ENCODE results near the gene RAB3D. TPM values are rescaled to one million over a fixed set of nuclear protein-coding genes. Genes with fewer than 3 reads are reported as not detected.
A peak's percentile ranks its signal among the peaks of the same experiment; 100 is the strongest.

RAB3D gene
- total RNA-seq, 1 donor from 2014 or later: 43.9 TPM

DNA sequence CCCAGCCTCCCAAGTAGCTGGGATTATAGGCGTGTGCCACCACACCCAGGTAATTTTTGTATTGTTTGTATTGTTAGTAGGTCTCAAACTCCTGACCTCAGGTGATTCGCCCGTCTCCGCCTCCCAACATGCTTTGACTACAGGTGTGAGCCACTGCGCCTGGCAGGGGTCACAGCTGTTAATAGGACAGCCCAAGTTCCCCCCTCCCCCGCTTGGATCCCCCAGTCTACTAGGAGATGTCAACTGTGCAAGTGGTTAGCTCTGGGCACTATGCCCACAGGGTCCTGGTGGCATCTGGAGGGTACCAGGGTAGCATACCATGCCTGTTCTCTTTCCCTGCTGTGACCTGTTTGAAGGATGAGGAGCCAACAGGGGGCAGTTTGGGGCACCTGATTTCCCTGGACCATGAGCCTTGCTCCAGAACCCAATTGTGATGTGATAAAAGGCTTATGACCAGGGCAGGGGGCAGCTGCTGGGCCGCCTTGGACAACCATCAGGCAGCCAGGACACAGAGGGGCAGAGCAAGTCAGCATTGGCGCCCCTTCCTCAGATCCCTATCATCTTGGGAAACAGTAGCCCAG, 43.7 kb downstream of the RAB3D start, which contains the start of gene TSPAN16:
Gene TSPAN16 (plus strand): TSS at position 496 of the 581 bp plus-strand sequence. CDS start 138 bp downstream, outside the sequence.
- no peaks in the 10 kb centered on the region for H3K9me3 Mint-ChIP-seq (ENCODE audit: low read depth)
- H3K27ac Mint-ChIP-seq: peak within 1 kb of the TSS; percentile 12
- DNase-seq (ENCODE audit: low spot score, unreplicated experiment): no peak
- TF ChIP-seq, protein P1, sequence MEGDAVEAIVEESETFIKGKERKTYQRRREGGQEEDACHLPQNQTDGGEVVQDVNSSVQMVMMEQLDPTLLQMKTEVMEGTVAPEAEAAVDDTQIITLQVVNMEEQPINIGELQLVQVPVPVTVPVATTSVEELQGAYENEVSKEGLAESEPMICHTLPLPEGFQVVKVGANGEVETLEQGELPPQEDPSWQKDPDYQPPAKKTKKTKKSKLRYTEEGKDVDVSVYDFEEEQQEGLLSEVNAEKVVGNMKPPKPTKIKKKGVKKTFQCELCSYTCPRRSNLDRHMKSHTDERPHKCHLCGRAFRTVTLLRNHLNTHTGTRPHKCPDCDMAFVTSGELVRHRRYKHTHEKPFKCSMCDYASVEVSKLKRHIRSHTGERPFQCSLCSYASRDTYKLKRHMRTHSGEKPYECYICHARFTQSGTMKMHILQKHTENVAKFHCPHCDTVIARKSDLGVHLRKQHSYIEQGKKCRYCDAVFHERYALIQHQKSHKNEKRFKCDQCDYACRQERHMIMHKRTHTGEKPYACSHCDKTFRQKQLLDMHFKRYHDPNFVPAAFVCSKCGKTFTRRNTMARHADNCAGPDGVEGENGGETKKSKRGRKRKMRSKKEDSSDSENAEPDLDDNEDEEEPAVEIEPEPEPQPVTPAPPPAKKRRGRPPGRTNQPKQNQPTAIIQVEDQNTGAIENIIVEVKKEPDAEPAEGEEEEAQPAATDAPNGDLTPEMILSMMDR (IDR thresholded peaks at IDR 0.05; ENCODE audit: unreplicated experiment): no peak
- H3K36me3 Mint-ChIP-seq (ENCODE audit: insufficient read depth): no peaks in the 10 kb centered on the region
- peaks cover 4% of the 10 kb centered on the region for H3K4me1 Mint-ChIP-seq (ENCODE audit: low read depth)
- peaks cover 3% of the 10 kb centered on the region for H3K27me3 Mint-ChIP-seq
- H3K4me3 Mint-ChIP-seq (ENCODE audit: low read depth): no peak within 1 kb of the TSS

DNA sequence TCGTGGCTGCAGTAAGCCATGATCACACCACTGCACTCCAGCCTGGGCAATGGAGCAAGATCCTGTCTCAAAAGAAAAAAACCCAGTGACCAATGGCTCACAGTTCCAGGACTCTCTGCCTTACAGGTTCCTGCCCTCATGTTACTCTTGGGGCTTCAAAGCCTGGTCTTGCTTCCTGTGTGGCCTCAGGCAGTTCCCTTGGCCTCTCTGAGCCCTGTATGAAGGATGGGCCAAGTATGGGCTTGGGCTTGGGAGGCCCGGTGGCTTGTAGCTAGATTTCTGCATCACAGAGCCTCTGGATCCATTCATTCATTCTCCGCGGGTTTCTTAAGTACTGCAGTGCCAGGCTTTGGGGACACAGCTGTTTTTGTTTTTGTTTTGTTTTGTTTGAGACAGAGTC, 44.3 kb downstream of the RAB3D start:
- Mint-ChIP-seq H3K36me3 (ENCODE audit: insufficient read depth) (no peaks in the 10 kb centered on the region), H3K27me3 (peaks cover 3% of the 10 kb centered on the region), H3K4me3 (ENCODE audit: low read depth) (no peak overlapping the region), H3K27ac (no peak overlapping the region), H3K9me3 (ENCODE audit: low read depth) (no peaks in the 10 kb centered on the region), H3K4me1 (ENCODE audit: low read depth) (peaks cover 4% of the 10 kb centered on the region)
- no peak for DNase-seq (ENCODE audit: low spot score, unreplicated experiment)
- TF ChIP-seq, protein P1 (IDR thresholded peaks at IDR 0.05; ENCODE audit: unreplicated experiment): no peak

DNA sequence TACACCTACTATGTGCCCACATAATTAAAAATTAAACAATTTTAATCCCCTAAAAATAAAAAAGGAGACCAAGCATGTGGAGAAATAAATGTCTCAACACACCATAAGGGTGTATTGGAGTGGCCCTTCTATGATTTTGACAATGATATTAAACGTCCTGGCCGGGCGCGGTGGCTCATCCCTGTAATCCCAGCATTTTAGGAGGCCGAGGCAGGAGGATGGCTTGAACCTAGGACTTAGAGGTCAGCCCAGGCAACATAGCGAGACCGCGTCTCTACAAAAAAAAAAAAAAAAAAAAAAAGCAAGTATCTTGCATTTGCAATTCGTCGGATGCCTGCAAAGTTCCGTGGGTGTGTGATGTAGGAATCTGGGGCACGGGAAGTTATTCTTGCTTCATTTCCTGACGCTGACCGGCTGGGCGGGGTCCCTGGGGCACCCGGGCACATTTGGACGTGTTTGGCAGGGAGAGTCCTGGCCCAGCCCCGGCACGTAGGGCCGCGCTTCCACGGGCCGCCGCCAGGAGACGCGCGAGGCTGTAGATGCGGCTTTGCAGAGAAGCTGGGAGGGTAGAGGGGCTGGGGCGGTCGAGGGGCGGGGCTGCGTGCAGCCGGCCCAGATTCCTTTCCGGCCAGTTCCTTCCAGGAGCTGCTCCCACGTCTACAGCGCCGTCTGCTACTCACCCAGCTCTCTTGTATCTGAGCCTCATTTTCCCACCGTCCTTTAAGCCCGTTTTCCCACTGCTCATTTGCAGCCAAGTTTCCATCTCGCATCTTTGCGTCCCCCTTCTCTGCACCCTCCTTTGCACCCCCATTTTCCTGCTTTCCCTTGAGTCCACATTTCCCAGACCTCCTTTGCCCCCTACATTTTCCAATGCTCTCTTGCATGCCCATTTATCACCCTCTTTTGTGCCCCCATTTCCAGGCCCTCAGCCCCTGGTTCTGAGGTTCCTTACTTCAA, 45.7 kb downstream of the RAB3D start:
- peak; percentile 95 for DNase-seq (ENCODE audit: low spot score, unreplicated experiment)
- Mint-ChIP-seq H3K36me3 (ENCODE audit: insufficient read depth) (no peaks in the 10 kb centered on the region), H3K9me3 (ENCODE audit: low read depth) (no peaks in the 10 kb centered on the region), H3K27ac (peak overlapping the region; percentile 90), H3K4me3 (ENCODE audit: low read depth) (peak overlapping the region; percentile 66), H3K4me1 (ENCODE audit: low read depth) (peaks cover 4% of the 10 kb centered on the region), H3K27me3 (peaks cover 3% of the 10 kb centered on the region)
- TF ChIP-seq, protein P1 (IDR thresholded peaks at IDR 0.05; ENCODE audit: unreplicated experiment): peak; percentile 89

DNA sequence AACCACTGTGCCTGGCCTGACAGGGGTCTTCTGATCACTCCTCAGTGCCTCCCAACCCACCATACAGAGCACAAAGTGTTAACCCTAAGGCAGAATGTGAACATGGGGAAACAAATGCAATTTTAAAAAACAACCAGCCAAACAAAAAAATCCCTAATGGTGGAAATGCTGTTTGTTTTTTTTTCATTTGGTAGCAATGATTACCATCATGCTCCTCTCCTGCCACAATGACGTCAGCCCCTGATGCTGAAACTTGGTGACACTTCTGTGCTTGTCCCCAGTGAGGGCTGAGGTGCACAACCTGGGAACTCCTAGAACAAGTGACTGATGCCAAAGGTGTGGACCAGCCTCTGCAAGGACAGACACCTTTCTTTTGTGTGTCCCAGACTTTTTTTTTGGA, 47.5 kb downstream of the RAB3D start:
- H3K4me3 Mint-ChIP-seq (ENCODE audit: low read depth): no peak overlapping the region
- DNase-seq (ENCODE audit: low spot score, unreplicated experiment): no peak
- no peak overlapping the region for H3K27ac Mint-ChIP-seq
- H3K9me3 Mint-ChIP-seq (ENCODE audit: low read depth): no peaks in the 10 kb centered on the region
- no peaks in the 10 kb centered on the region for H3K36me3 Mint-ChIP-seq (ENCODE audit: insufficient read depth)
- peaks cover 6% of the 10 kb centered on the region for H3K27me3 Mint-ChIP-seq
- H3K4me1 Mint-ChIP-seq (ENCODE audit: low read depth): peaks cover 4% of the 10 kb centered on the region
- TF ChIP-seq, protein P1 (IDR thresholded peaks at IDR 0.05; ENCODE audit: unreplicated experiment): no peak

DNA sequence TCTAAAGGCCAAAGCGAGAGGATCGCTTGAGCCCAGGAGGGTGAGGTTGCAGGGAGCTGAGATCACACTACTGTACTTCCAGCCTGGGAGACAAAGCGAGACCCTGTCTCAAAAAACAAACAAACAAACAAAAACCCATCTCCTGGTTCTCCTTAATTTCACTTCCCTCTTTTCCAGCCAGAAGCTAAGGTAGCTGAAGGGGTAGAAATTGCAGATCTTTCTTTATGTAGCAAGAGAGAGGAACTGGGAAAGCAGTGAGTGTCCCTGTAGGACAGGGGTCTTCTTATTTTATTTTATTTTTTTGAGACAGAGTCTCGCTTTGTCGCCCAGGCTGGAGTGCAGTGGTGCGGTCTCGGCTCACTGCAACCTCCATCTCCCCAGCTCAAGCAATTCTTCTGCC, 48.0 kb downstream of the RAB3D start:
- Mint-ChIP-seq H3K4me3 (ENCODE audit: low read depth) (no peak overlapping the region), H3K27me3 (peaks cover 6% of the 10 kb centered on the region), H3K27ac (no peak overlapping the region), H3K36me3 (ENCODE audit: insufficient read depth) (no peaks in the 10 kb centered on the region), H3K4me1 (ENCODE audit: low read depth) (peaks cover 4% of the 10 kb centered on the region), H3K9me3 (ENCODE audit: low read depth) (no peaks in the 10 kb centered on the region)
- TF ChIP-seq, protein P1 (IDR thresholded peaks at IDR 0.05; ENCODE audit: unreplicated experiment): no peak
- no peak for DNase-seq (ENCODE audit: low spot score, unreplicated experiment)

Data from progenitor cell of endocrine pancreas (in vitro differentiated cells).